GM21619 (cell line): ENCODE data around the gene ZNF892.
"Not testable (repeated sequence)": the region's sequence is repeated elsewhere in the genome, so short reads cannot be mapped to it uniquely, and the experiment has no call there.

ENCODE experiments used
- ATAC-seq: cut with Tn5 transposase; IDR thresholded peaks from one replicate; pipeline ENCODE4 v1.9.1; 2021; ENCODE audit not compliant: unreplicated experiment

The ZNF892 gene

GRCh38 chr2:95220449-95220848, 13.1 kb downstream of the ZNF892 start:
- no peak for ATAC-seq

DNA sequence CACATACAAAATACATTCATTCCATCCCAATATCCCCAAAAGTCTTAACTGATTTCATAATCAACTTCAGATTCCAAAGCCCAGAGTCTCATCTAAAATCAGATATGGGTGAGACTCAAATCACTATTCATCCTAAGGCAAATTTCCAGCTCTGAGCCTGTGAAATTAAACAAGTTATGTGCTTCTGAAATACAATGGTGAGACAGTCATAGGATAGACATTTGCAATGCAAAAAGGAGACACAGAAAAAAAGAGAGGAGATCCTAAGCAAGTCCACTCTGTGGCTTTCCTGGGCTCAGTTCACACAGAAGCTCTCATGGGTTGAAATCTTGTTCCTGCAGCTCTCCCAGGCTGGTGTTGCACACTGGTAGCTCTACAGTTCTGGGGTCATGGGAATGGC, 18.3 kb downstream of the ZNF892 start:
- ATAC-seq, result no peak

DNA sequence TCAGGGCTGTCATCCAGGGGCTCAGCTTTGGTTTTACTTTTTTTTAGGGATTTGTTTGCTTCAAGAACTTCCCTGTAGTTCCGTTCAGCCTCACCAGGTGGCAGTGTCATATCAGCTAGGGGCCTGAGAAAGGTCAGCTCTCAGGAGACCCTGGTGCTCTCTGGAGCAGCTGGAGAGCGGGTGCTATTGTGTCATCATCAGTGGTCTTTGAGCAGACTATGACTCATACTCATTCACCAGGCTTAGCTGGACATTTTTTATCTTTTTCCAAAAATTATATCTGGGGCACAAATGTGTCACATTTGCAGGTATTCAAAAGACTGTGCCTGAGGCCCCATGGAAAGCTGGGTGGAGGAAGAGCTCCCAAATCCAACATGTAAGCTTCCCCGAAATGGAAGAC, 24.4 kb downstream of the ZNF892 start:
- no peak for ATAC-seq

- no peak for ATAC-seq
Measured at GRCh38 chr2:95232232-95232631, 24.9 kb downstream of the ZNF892 start.

DNA sequence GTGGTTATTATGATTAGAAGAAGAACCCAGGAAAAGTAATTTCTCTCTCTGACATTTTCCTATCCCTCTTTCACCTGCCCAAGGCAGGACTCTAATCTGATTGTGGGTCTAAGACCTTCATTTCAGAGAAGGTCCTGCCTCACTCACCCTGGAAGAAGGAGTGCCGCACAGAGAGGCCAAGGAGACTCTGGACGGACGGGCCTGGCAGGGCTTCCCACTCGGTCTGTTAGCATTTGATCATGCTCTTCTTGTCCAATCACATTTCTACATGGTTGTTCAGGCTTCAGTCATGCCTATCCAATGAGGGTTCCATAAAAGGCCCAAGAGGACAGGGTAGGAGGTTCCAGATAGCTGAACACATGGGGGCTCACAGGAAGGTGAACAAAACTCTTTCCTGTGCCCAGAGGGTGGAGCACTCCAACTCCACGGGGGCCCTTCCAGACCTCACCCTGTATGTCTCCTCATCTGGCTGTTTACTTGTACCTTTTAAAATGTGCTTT, 27.0 kb downstream of the ZNF892 start:
- ATAC-seq, result no peak

GRCh38 chr2:95234816-95235215, 27.5 kb downstream of the ZNF892 start:
- ATAC-seq, result no peak

DNA sequence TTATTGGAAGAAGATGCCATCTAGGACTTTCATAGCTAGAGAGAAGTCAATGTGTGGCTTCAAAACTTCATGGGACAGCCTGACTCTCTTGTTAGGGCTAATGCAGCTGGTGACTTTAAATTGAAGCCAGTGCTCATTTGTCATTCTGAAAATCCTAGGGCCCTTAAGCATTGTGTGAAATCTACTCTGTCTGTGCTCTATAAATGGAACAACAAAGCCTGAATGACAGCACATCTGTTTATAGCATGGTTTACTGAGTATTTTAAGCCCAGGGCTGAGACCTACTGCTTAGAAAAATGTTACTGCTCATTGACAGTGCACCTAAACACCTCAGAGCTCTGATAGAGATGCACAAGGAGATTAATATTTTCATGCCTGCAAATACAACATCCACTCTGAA, 30.8 kb downstream of the ZNF892 start:
- ATAC-seq, result no peak

GRCh38 chr2:95240091-95240490, 32.8 kb downstream of the ZNF892 start:
- ATAC-seq, result no peak

DNA sequence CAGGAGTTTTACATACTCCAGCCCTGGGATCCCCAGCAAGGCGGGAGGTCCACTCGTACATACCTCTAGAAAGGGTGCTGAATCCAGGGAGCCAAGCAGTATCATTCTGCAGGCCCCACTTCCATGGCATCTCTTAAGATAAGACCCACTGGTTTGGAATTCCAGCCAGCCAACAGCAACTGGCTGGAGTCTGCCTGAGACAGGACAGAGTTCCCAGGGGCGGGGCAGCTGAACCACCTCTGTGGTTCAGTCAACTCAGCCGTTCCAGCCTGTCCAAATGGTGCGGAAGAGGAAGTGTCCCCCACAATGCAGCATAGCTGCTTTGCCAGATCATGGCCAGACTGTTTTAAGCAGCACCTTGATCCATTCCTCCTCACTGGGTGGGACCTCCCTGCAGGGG, 33.2 kb downstream of the ZNF892 start:
- ATAC-seq, result no peak

GRCh38 chr2:95242084-95242483, 34.8 kb downstream of the ZNF892 start:
- ATAC-seq, result not testable (repeated sequence)
